ENCODE data around the gene GJB1. TPM values are rescaled to one million over a fixed set of nuclear protein-coding genes. Genes with fewer than 3 reads are reported as not detected.
"Not testable (repeated sequence)": the region's sequence is repeated elsewhere in the genome, so short reads cannot be mapped to it uniquely, and the experiment has no call there.

GJB1 gene
- polyA plus RNA-seq, 1 experiment, result not detected

- peak; percentile 27 for DNase-seq (ENCODE audit: low read depth, low spot score)
- H3K4me3 ChIP-seq (ENCODE audit: low read depth, low read length), result no peak overlapping the region
- H3K9me3 ChIP-seq (ENCODE audit: control insufficient read depth, insufficient read depth, low read length), result no peaks in the 10 kb centered on the region
- ChIA-PET POLR2A (no interaction called here), CTCF (interaction anchor here (1.1 to 4.9 kb wide), 4 partner anchors 181 to 410 kb away, joined by 3 to 51 read pairs (median 16); no protein-coding TSS in a partner anchor)
- H3K27me3 ChIP-seq (ENCODE audit: control insufficient read depth, insufficient read depth, low read length), result no peaks in the 10 kb centered on the region
- no peak overlapping the region for H3K27ac ChIP-seq (ENCODE audit: low read depth, low read length)
- TF ChIP-seq CTCF (IDR thresholded peaks at IDR 0.05; ENCODE audit: low read depth, low read length), result peak; percentile 59
These were observed 44.1 kb upstream of the GJB1 start for GRCh38 chrX:71178908-71179307.

GRCh38 chrX:71180579-71181265 lies 42.3 kb upstream of the GJB1 start:
- POLR2A ChIA-PET; DNase-seq (ENCODE audit: low read depth, low spot score); H3K4me3 ChIP-seq (ENCODE audit: low read depth, low read length); H3K27ac ChIP-seq (ENCODE audit: low read depth, low read length); H3K9me3 ChIP-seq (ENCODE audit: control insufficient read depth, insufficient read depth, low read length); H3K27me3 ChIP-seq (ENCODE audit: control insufficient read depth, insufficient read depth, low read length): not testable (repeated sequence)
- CTCF ChIA-PET, result interaction anchor here (0.7 to 4.9 kb wide), 4 partner anchors 150 to 214 kb away, joined by 3 to 51 read pairs (median 16); no protein-coding TSS in a partner anchor

GRCh38 chrX:71181558-71181909 lies 41.5 kb upstream of the GJB1 start:
- Histone ChIP-seq H3K9me3 (ENCODE audit: control insufficient read depth, insufficient read depth, low read length) (no peaks in the 10 kb centered on the region), H3K27me3 (ENCODE audit: control insufficient read depth, insufficient read depth, low read length) (no peaks in the 10 kb centered on the region), H3K27ac (ENCODE audit: low read depth, low read length) (peak overlapping the region; percentile 52), H3K4me3 (ENCODE audit: low read depth, low read length) (peak overlapping the region; percentile 55)
- ChIA-PET POLR2A (interaction anchor here (1.3 to 1.6 kb wide), 2 partner anchors 73 to 102 kb away, joined by 4 to 7 read pairs; partner anchors contain the start of genes NONO and ZMYM3), CTCF (interaction anchor here (1.0 to 4.0 kb wide), 3 partner anchors 183 to 211 kb away, joined by 3 to 28 read pairs (median 8); no protein-coding TSS in a partner anchor)
- no peak for DNase-seq (ENCODE audit: low read depth, low spot score)
- no peak for TF ChIP-seq CTCF (IDR thresholded peaks at IDR 0.05; ENCODE audit: low read depth, low read length)

- no peak for TF ChIP-seq CTCF (IDR thresholded peaks at IDR 0.05; ENCODE audit: low read depth, low read length)
- CTCF ChIA-PET, result interaction anchor here (1.0 to 1.5 kb wide), 4 partner anchors 167 to 413 kb away, joined by 3 to 8 read pairs (median 4); no protein-coding TSS in a partner anchor
- Histone ChIP-seq H3K4me3 (ENCODE audit: low read depth, low read length) (peak overlapping the region; percentile 55), H3K27ac (ENCODE audit: low read depth, low read length) (peak overlapping the region; percentile 52), H3K9me3 (ENCODE audit: control insufficient read depth, insufficient read depth, low read length) (no peaks in the 10 kb centered on the region), H3K27me3 (ENCODE audit: control insufficient read depth, insufficient read depth, low read length) (no peaks in the 10 kb centered on the region)
- DNase-seq (ENCODE audit: low read depth, low spot score), result peak; percentile 87
- POLR2A ChIA-PET, result interaction anchor here (0.7 to 1.6 kb wide), 6 partner anchors 64 to 1087 kb away, joined by 3 to 7 read pairs (median 4); partner anchors contain the start of genes ITGB1BP2, MED12, NONO and ZMYM3
These were observed 40.9 kb upstream of the GJB1 start for GRCh38 chrX:71181910-71182799.

- no peaks in the 10 kb centered on the region for H3K9me3 ChIP-seq (ENCODE audit: control insufficient read depth, insufficient read depth, low read length)
- ChIA-PET POLR2A (interaction anchor here (0.7 to 1.6 kb wide), 5 partner anchors 65 to 1086 kb away, joined by 3 to 7 read pairs (median 4); partner anchors contain the start of genes MED12, NONO and ZMYM3), CTCF (interaction anchor here (1.0 to 1.5 kb wide), 3 partner anchors 166 to 414 kb away, joined by 3 to 8 read pairs (median 4); no protein-coding TSS in a partner anchor)
- TF ChIP-seq CTCF (IDR thresholded peaks at IDR 0.05; ENCODE audit: low read depth, low read length), result no peak
- no peak overlapping the region for H3K4me3 ChIP-seq (ENCODE audit: low read depth, low read length)
- no peak for DNase-seq (ENCODE audit: low read depth, low spot score)
- no peaks in the 10 kb centered on the region for H3K27me3 ChIP-seq (ENCODE audit: control insufficient read depth, insufficient read depth, low read length)
- H3K27ac ChIP-seq (ENCODE audit: low read depth, low read length), result no peak overlapping the region
These were observed 40.2 kb upstream of the GJB1 start for GRCh38 chrX:71182871-71183270.

All from AG04450 (cell line).